ENCODE measurements around the gene CA4. TPM values are rescaled to one million over a fixed set of nuclear protein-coding genes. Genes with fewer than 3 reads are reported as not detected.

Gene CA4
- total RNA-seq, 4 donors from 2014 or later: 1.5 to 3.5 (median 2.0) TPM

DNA sequence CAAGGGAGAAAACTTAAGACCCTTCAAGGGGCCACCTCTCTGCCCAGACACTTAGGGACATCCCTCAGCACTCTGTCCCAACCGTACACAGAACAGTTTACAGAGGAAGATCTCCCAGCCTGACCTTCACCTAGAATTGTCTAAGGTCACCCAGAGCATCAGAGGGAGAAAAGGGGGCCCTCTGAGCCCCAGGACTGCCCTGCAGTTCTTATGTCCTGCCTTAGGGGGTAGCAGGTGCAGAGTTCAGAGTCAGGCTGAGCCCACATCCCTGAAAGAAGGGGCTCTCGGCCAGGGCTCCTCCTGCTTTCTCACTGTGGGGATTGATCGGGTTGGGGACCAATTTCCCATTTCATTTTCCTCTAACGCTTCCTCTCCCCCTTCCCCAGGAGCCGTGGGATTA is 15.4 kb downstream of the CA4 start:
- 69 to 73% methylated on average over 5 of the region's 5 CpGs for WGBS, 2 donors
- no peak for DNase-seq (ENCODE audit: low spot score in 2 of 2)
- TF ChIP-seq POLR2A (IDR thresholded peaks at IDR 0.05): no peak
- TF ChIP-seq CTCF (IDR thresholded peaks at IDR 0.05): no peak
- intact Hi-C loops (cut with DNase I; ENCODE audit: low total_unique reads): no loop called here
- no peak overlapping the region for H3K4me3 ChIP-seq (ENCODE audit: low read depth, poor library complexity, severe bottlenecking)

GRCh38 chr17:60165971-60166370 is 16.2 kb downstream of the CA4 start:
- 68 to 73% methylated on average over 5 of the region's 5 CpGs for WGBS, 2 donors
- no peak for TF ChIP-seq CTCF (IDR thresholded peaks at IDR 0.05)
- TF ChIP-seq POLR2A (IDR thresholded peaks at IDR 0.05): no peak
- no peak for DNase-seq (ENCODE audit: low spot score in 2 of 2)
- no peak overlapping the region for H3K4me3 ChIP-seq (ENCODE audit: low read depth, poor library complexity, severe bottlenecking)
- intact Hi-C loops (cut with DNase I; ENCODE audit: low total_unique reads): no loop called here

DNA sequence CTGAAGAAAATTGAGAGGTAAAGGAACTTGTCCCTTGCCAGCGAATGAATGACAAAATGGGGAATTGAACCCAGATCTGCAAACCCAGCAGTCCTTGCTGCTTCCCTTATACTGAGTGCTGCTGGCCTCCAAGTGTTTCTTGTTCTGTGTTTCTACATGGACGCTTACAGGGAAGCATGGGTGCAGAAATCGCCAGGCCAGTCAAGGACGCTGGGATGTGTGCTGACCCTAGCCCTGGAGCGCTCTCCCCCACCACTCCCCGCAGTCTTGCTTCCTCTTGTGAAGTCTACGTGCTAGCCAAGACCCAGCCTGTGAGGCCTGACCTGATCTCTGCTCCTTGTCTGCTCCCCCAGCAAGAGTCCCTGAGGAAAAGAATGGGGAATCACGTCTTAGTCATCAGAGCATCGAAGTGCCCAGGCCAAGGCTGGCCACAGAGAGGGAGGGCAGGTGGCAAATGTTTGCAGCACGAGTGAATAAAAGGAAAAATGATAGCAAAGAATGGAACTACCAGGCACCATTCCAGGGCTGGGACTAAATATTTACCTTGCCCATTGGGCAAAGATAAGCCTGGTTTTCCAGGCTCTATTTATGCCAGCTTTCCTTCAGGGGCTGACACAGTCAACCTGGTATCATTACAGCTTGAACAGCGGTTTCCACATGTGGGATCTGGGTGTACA is 17.4 kb downstream of the CA4 start:
- no peak overlapping the region for H3K4me3 ChIP-seq (ENCODE audit: low read depth, poor library complexity, severe bottlenecking)
- 63 to 72% methylated on average over 11 of the region's 11 CpGs for WGBS, 2 donors
- TF ChIP-seq CTCF (IDR thresholded peaks at IDR 0.05) (no peak), POLR2A (IDR thresholded peaks at IDR 0.05) (no peak)
- intact Hi-C loops (cut with DNase I; ENCODE audit: low total_unique reads): no loop called here
- DNase-seq (ENCODE audit: low spot score in 2 of 2): no peak

DNA sequence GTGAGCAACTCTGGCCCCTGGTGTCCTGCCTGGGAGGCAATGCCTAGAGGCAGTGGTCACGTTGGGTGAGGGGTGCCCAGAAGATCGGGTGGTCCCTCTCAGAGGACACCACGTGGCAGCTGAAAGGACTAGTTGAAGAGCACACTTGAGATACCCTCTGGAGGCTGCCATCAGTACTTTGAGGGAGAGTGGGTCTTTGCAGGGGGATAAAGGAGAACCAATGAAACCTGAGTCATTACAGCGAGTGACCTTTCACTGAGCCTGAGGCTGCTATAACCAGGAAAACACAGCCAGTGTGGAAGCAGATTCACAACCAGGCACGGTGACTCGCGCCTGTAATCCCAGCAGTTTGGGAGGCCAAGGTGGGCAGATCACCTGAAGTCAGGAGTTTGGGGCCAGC is 18.9 kb downstream of the CA4 start:
- DNase-seq (ENCODE audit: low spot score in 2 of 2): no peak
- TF ChIP-seq CTCF (IDR thresholded peaks at IDR 0.05) (no peak), POLR2A (IDR thresholded peaks at IDR 0.05) (no peak)
- intact Hi-C loops (cut with DNase I; ENCODE audit: low total_unique reads): no loop called here
- H3K4me3 ChIP-seq (ENCODE audit: low read depth, poor library complexity, severe bottlenecking): no peak overlapping the region
- 68 to 75% methylated on average over 7 of the region's 7 CpGs for WGBS, 2 donors

GRCh38 chr17:60169921-60170817 is 20.4 kb downstream of the CA4 start:
- H3K4me3 ChIP-seq (ENCODE audit: low read depth, poor library complexity, severe bottlenecking): no peak overlapping the region
- TF ChIP-seq POLR2A (IDR thresholded peaks at IDR 0.05) (no peak), CTCF (IDR thresholded peaks at IDR 0.05) (no peak)
- intact Hi-C loops (cut with DNase I; ENCODE audit: low total_unique reads): no loop called here
- 60 to 70% methylated on average over 10 of the region's 10 CpGs for WGBS, 2 donors
- peak in 1 of 2 donors; percentile 83 for DNase-seq (ENCODE audit: low spot score in 2 of 2)

Measured in lower leg skin (tissue), 4 donors.